IPS-NIHi11 (cell line): Measurements from ENCODE around the gene C4orf50.

Source experiments
- DNase-seq: peaks from one replicate; pipeline ENCODE4 v3.0.0; 2012; ENCODE audit warnings: mixed read lengths, low spot score

Gene C4orf50

GRCh38 chr4:5992828-5993321, 25.4 kb downstream of the C4orf50 start:
- no peak for DNase-seq

- DNase-seq, result no peak
These were observed 25.9 kb downstream of the C4orf50 start for GRCh38 chr4:5992171-5992827.

- DNase-seq, result no peak
These were observed 26.8 kb downstream of the C4orf50 start for GRCh38 chr4:5991405-5991804.

- DNase-seq, result no peak
These were observed 27.6 kb downstream of the C4orf50 start for GRCh38 chr4:5990446-5991160.

DNA sequence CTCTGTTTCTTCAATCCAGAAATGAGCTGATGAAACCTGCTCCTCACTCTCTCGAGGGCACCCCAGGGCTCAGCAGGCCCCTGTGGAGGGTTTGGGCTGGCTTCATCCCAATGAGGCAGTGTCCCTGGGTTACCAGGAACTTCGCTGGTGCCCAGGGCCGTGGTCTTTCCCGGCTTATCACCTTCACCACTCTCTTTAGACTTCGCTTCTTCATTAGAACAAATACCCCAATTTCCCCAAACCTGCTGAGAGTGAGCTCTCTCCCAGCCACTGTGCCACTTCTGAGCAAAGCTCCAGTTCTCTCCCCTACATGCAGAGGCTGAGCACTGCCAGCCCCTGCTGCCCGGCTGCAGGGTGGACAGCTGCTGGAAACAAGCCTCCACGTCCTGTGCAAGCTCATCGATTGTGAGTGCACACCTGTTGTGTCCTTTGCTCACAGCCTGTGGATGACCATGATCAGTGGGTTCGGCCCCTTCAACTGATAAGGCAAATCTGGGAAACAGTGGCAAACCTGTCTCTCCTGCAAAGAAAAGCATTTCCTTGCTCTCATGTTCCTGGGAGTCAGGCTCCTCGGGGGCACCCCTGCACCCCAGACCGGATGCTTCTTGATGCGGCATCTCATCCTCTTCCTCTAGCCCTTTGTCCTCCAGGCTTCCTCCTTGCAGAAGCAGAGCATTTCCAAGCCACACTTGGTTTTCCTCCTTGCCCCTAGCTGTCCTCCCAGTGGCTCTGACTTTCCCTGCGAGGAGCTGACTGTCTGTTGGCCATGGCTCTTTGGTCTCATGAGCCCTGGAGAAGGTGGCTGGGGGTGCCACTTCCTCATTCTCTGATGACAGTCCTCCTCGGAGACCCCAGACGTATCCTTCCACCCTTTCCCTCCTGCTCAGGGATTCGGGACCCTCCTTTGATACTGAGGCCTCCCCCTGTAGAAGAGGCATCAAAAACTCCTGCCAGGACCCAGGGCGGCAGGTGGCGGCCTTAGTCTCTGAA, 28.7 kb downstream of the C4orf50 start:
- no peak for DNase-seq

GRCh38 chr4:5988086-5988845, 30.0 kb downstream of the C4orf50 start:
- DNase-seq, result no peak

DNA sequence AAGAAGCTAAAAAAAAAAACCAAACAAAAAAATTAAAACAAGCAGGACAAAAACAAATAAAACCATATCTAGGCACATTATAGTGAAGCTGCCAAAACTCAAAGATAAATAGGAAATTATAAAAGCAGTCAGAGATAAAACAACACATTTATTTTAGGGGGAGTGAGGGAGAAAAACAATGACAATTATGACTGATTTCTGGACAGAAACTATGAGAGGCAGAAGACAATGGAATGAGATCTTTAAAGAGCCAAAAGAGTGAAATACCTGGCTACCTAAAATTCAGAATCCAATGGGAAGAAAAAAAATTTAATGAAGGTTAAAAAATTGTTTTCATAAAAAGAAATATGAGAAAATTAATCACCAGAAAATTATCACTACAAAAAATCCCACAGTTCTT, 33.4 kb downstream of the C4orf50 start:
- no peak for DNase-seq

- DNase-seq, result no peak
These were observed 35.9 kb downstream of the C4orf50 start for GRCh38 chr4:5982156-5982973.

- DNase-seq, result no peak
These were observed 37.6 kb downstream of the C4orf50 start for GRCh38 chr4:5980436-5981155.

DNA sequence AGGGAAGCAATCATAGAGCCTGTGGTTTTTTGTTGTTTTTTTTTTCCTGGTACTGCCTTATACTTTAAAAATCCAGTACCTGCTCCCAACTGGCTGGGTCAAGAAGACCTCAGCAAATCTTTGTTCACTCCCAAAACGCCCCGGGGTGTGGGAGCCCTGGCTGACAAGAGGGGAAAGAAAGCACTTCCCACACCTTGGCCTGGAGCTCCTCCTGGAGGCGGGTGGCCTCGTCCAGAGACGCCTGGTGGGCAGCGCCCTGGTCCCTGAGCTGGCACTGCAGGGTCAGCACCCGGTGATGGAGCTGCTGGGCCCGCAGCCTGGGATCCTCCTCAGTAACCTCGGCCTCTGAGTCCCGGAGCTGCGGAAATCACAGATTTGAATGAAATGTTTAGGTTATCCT, 38.2 kb downstream of the C4orf50 start:
- DNase-seq, result peak; percentile 80

DNA sequence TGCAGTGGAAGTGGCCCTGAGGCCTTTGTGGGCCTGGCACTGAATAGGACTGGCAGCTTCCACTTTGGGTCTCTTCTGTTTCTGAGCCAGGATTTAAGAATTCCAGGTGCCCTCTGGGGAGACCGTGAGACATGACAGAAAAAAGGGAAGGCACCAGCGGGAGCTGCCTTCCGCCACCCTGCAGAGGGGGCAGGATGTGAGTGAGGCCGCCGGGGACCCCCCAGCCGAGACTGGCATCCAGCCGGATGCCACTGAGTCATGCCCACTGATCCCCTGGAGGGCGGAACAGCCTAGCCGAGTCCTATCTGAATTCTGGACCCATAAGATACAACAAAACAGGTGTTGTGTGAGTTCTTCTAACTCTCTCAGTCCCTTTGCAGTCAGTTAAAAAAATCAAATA, 41.3 kb downstream of the C4orf50 start:
- DNase-seq, result no peak

GRCh38 chr4:5976431-5976830, 41.8 kb downstream of the C4orf50 start:
- DNase-seq, result no peak

- DNase-seq, result no peak
These were observed 43.9 kb downstream of the C4orf50 start for GRCh38 chr4:5974321-5974720.

GRCh38 chr4:5973486-5974220, 44.6 kb downstream of the C4orf50 start:
- DNase-seq, result no peak

GRCh38 chr4:5973033-5973432, 45.2 kb downstream of the C4orf50 start:
- DNase-seq, result no peak

DNA sequence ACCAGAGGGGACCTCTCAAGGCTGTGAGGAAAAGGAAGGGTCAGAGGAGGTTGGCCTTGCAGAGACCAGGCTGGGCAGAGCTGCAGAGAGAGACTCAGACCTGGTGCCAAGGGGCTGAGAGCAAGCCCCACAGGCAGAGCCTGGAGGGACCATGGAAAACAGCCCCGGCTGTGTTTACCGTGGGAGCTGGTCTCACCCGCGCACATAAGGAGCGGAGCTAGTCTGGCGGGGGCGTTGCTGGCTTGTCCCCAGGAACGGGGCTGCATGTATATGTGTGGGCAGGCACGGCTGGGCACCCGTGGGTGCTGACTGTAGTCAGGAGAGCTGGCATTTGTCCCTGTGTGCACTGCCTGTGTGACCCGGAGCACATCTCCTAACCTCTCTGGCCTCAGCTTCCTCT, 45.7 kb downstream of the C4orf50 start:
- DNase-seq, result no peak

DNA sequence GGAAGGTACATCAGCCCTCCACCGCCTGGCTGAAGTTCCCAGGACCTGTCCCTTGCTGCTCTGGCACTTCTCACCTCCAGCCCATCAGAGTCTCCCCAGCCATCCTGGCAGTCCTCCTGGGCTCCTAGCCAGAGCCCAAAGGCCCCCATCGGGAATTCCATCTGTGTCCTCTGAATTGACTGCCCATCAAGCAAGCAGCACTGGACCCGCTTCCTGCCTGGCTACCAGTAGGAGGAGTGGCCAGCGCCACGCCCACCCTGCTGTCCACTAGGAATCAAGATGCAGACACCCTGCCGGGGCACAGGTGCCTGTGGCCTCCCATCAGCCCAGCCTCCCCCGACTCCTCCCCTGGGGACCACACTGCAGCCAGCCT, 47.2 kb downstream of the C4orf50 start:
- peak; percentile 69 for DNase-seq

- no peak for DNase-seq
These were observed 47.7 kb downstream of the C4orf50 start for GRCh38 chr4:5970381-5971077.

DNA sequence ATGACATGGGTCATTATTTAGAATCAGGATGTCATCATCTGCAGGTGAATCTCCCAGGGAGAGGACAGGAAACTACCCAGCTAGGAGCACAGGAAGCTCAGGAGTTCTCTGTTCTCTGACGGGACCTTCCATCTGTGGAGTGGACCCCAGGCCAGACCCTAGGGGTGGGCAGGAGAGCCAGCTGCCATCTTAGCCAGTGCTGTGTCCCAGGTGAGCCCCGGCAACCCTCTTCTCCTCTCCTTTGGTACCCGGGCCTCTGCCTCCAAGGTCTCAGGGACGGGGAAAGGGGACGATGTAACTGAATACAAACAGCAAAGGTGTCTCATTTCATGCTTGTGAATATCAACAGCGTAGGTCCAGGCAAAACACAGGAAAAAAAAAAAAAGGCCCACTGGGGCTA, 48.5 kb downstream of the C4orf50 start:
- no peak for DNase-seq
